GM12801 (cell line): Measurements from ENCODE around the gene RETREG1.

Experiments
- TF ChIP-seq, protein P1 (sequence below): IDR thresholded peaks from one replicate; pipeline ENCODE4 v1.5.1; 2011; ENCODE audit warnings: control low read depth; ENCODE audit not compliant: insufficient read length; ENCODE audit errors: extremely low read depth

Gene RETREG1

DNA sequence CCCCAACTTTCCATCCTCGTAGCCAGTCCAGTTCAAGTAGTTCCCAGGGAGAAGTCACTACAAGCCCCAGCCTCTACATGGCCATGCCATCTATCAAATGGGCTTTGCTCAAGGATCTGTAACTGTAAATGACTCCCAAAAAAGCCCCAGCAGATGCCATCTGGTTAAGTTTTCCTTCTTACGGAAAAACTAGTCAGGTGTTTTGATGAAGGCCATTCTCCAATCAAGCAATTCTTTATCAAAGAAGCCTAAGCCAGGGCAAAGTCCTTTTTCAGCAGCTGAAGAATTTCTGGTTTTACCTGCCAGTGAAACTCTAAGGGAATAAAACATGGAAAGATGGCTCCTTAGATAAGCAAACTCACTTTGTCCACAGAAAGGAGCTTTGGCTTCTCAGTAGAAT lies 129.3 kb downstream of the RETREG1 start:
- TF ChIP-seq, protein P1, sequence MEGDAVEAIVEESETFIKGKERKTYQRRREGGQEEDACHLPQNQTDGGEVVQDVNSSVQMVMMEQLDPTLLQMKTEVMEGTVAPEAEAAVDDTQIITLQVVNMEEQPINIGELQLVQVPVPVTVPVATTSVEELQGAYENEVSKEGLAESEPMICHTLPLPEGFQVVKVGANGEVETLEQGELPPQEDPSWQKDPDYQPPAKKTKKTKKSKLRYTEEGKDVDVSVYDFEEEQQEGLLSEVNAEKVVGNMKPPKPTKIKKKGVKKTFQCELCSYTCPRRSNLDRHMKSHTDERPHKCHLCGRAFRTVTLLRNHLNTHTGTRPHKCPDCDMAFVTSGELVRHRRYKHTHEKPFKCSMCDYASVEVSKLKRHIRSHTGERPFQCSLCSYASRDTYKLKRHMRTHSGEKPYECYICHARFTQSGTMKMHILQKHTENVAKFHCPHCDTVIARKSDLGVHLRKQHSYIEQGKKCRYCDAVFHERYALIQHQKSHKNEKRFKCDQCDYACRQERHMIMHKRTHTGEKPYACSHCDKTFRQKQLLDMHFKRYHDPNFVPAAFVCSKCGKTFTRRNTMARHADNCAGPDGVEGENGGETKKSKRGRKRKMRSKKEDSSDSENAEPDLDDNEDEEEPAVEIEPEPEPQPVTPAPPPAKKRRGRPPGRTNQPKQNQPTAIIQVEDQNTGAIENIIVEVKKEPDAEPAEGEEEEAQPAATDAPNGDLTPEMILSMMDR = no peak

DNA sequence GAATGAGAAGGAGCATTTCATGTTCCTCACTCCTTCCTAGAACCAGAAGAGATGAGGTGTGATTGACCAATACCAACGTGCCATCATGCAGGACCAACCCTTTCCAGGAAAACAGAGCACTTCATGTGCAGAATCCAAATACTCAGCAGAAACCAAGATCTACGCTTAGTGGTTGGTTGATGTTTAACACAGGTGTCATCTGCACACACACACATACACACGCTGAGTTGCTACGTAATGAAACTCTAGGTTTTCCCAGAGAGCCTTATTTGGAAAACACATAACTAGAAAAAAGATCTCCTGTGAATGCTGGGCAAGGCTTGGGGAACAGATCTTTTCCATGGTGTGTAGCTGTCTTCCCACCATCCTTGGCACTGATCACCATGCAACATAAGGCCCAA lies 130.1 kb downstream of the RETREG1 start:
- TF ChIP-seq, protein P1 = no peak

DNA sequence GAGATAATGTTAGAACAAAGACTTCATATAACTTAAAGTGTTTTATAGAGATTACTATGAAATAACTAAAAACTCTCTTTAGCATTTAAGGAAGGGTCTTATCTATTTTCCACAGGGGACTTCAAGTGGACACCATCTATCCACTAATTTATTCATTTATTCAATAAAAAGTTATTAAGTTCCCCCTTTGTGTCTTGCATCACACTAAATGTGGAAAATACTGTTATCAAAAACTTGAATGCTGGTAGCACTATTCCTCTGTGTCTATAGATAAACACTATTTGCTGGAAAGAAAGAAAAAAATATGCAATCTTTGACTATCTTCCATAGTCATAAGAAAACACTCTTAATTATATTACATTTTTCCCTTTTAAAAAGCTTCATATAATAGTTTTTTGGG lies 131.1 kb downstream of the RETREG1 start:
- TF ChIP-seq, protein P1 = no peak

DNA sequence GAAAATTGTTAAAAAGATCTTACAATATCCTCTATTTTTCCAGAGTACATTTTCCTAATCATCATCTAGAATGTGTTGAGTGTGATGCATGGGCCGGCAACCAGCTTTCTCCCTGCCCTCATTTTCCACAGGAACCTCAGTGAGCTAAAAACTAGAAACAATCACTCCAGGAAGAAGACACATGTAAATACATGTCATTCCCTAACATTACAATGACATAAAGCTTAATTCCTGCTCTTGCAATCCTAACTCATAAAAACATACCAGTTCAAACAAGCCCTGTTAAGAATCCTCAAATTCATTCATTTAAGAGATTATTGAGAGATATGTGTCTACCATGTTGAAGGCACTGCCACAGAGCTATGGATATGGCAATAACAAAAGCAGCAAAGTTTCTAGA lies 132.7 kb downstream of the RETREG1 start:
- TF ChIP-seq, protein P1 = no peak

DNA sequence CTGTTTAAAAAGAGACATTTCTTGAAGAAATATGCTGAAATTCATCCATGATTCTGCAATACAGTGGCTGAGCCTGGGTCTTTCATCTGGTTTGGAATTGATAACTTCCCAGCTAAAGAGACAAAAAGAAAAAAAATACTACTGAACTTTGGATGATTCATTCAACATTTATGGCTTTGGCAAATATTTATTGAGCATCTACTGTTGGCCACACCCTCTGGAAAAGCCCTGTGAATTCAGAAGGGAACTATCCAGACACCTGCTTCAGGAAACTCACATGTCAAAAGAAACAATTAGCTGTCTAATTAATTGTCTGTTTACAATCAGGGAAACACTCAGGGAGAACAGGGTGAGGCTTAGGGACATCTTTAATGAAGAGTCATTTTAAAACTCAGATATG lies 133.4 kb downstream of the RETREG1 start:
- TF ChIP-seq, protein P1 = no peak

DNA sequence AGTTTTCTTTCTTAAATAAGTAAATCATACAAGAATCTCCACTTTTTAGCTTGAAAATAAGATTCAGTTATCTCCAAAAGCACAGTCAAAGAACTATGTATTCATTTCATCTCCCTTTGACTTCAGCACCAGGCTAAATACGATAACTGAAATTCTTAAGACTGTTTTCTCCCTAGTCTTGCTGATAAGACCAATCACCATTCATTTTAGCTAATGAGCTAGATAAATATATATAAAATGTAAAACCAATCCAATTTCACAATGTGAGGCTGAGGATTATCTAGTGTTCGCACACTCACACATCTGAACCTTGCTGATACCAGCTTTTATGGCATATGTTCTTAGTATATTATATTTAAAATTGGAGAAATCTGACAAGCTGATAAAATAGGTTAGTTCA lies 133.9 kb downstream of the RETREG1 start:
- TF ChIP-seq, protein P1 = no peak

DNA sequence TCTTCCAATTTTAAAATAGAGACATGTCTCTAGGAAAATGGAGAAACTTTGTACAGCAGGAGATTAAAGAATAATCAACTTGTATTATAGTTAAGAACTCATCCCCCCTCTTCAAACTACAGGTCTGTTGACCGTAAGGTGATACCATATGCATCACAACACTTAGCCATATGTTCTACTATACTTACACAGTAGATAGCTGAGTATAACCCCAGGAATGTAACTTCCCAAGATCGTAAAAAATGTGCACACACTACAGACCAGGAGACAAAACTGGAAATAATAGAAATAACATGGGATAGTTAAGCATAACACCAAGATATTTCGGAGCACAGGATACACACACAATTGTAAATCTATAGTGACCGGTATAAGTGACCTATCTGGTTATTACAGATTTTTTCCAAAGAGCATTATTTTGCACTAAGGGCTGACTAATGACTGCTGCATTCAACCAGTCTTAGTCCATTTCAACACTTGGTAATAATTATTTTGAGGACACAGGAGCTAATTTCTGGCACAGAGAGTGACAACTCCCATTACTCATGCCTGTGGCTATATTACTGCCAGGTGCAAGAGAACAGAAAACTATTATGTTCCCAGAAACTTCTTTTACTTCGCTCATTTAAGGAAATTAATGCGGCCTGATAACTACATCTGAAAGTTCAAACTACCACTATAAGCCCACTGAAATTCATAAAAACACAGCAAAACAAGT lies 135.8 kb downstream of the RETREG1 start:
- TF ChIP-seq, protein P1 = no peak
